Fibroblast of skin of right biceps (primary cell): Measurements from ENCODE around the gene HNRNPC.
"Not testable (repeated sequence)": the region's sequence is repeated elsewhere in the genome, so short reads cannot be mapped to it uniquely, and the experiment has no call there.

Experiments
- DNase-seq: peaks from one replicate; pipeline ENCODE4 v3.0.0-alpha.2; 2013

The HNRNPC gene

GRCh38 chr14:21268617-21269251 lies 508 bp downstream of the HNRNPC start:
- peak; percentile 68 for DNase-seq

GRCh38 chr14:21267886-21268616 lies 1.2 kb downstream of the HNRNPC start:
- peak; percentile 14 for DNase-seq

GRCh38 chr14:21267431-21267845 lies 1.8 kb downstream of the HNRNPC start:
- no peak for DNase-seq

GRCh38 chr14:21264025-21264801 lies 5.0 kb downstream of the HNRNPC start:
- DNase-seq = peak; percentile 88

DNA sequence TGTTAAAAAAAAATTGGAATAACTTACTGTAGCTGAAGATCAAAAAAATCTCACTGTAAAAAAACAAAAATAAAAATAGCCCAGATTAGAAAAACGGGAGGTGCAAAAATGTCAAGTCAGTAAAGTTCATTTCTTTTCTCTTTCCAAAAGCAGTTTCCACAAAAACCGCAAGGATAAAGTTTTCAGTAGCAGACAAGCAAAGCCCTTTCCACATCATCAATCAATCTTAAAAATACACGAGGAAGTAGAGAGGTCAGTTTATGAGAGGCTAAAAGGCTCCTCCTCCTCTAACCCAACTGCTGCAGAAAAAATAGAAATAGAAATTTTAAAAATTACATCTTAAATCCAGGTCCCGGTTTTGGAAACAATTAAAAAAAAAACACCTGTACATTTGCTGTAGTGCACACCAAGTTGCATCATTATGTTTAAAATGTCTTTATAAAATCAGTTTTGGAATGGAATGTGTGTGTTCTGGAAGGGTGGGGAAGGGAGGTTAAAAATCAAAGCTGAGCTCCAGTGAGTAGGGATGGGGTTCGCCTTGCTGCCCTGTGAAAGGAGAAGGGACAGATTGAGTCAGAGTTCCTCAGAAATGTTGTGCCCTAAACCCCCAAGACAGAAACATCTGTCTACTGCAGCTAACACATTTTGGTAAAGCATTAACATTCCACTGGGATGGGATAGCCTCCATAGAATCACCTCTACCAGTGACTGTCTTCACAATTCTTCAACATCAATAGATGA lies 5.8 kb downstream of the HNRNPC start:
- DNase-seq = peak; percentile 40

- DNase-seq = no peak
Measured at GRCh38 chr14:21262410-21262809, 6.8 kb downstream of the HNRNPC start.

DNA sequence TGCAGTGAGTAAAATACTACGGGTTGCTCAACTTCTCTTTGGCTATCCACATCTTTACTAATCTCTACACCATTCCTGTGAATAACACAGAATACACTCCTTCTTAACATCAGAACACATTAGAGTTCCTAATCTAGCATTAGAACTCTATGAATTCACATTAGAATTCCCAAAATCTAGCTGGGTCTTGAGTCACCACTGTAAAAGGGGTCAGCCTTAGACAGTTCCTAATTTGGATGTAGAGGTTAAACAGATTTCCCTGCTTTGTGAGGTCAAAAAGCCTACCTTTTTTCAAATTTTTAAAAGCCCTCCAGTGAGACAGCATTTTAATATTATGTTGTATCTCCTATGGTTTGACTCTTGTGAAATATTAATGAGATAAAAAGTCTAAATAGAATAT lies 7.4 kb downstream of the HNRNPC start:
- no peak for DNase-seq

- no peak for DNase-seq
Measured at GRCh38 chr14:21258889-21259787, 10.1 kb downstream of the HNRNPC start.

- DNase-seq = no peak
Measured at GRCh38 chr14:21258005-21258888, 11.0 kb downstream of the HNRNPC start.

DNA sequence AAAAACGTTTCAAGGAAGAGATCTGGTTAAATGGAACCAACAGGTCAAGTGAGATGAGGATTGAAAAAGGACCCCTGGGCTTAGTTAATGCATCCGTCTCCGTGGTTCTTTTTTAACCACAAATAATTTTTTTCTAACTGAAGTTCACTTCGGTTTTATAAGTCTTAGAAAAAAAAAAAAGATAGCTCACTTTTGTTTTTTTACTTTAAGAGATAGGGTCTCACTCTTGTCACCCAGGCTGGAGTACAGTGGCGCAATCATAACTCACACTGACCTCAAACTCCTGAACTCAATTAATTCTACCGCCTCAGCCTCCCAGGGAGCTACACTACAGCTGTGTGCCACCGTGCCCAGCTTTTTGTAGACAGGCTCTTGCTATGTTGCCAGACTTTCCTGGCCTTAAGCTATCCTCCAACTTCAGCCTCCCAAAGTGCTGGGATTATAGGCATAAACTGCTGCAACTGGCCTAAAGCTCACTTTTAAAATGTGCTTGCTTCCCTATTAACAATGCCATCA lies 11.8 kb downstream of the HNRNPC start:
- DNase-seq = peak; percentile 14

GRCh38 chr14:21256539-21257393 lies 12.5 kb downstream of the HNRNPC start:
- DNase-seq = no peak

GRCh38 chr14:21256102-21256447 lies 13.2 kb downstream of the HNRNPC start:
- DNase-seq = not testable (repeated sequence)

DNA sequence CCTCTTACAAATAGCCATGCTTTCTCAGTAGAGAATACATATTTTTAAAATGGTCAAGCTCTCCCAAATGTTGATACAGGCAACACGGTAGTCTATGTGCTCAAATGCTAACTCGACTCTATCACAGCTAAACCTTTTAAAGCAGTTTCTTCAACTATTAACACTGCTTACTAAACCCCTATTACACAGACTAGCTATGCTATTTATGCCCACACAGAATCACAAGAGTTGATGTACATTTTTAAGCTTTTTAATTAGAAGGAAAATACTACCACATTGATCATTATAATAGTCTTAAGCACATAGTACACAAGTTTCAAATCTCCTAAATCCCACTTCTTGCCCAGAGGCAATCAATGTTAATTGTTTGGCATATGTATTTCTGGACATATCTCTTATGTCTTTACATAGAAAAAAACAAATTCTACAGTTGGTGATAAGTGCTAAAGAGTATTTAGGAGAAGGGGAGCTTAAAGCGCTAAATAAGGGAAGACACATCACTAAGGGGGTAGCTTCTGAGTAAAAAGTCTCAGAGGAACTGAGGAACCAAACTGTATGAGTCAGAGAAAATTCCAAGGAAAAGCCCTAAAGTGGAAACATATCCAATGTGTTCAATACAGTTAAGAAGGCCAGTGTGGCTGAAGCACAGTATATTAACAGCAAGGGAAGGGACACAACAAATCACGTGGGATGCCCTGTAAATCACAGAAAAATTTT lies 13.7 kb downstream of the HNRNPC start:
- DNase-seq = peak; percentile 71

GRCh38 chr14:21252149-21252548 lies 17.1 kb downstream of the HNRNPC start:
- no peak for DNase-seq

- no peak for DNase-seq
Measured at GRCh38 chr14:21251215-21251614, 18.0 kb downstream of the HNRNPC start.

GRCh38 chr14:21248739-21249411 lies 20.4 kb downstream of the HNRNPC start:
- no peak for DNase-seq

- DNase-seq = no peak
Measured at GRCh38 chr14:21248338-21248737, 20.9 kb downstream of the HNRNPC start.

DNA sequence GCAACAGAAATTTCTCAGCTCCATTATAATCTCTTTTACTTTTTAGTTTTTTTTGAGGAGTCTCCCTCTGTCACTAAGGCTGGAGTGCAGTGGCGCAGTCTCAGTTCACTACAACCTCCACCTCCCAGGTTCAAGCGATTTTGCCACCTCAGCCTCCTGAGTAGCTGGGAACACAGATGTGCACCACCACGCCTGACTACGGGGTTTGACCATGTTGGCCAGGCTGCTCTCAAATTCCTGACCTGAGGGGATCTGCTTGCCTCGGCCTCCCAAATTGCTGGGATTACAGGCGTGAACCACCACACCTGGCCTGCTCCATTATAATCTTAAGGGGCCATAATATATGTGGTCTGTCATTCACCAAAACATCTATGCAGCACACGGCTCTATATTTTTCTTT lies 23.4 kb downstream of the HNRNPC start:
- no peak for DNase-seq

- peak; percentile 8 for DNase-seq
Measured at GRCh38 chr14:21244544-21244943, 24.7 kb downstream of the HNRNPC start.
